PC-3 (cell line): ENCODE data around the gene EPHA10.

Source experiments
- CTCF ChIP-seq: fragments of 300-600 bp; sonication (generic); conservative IDR thresholded peaks from 2 replicates; pipeline ENCODE4 v1.5.1; 2017; ENCODE audit warnings: antibody characterized with exemption, low read depth, mild to moderate bottlenecking, low read length
- EZH2phosphoT487 ChIP-seq: fragments of 300-600 bp; sonication (generic); IDR thresholded peaks from 2 replicates; pipeline ENCODE4 v1.6.1; 2018; ENCODE audit warnings: mild to moderate bottlenecking, antibody characterized with exemption, low read length, borderline replicate concordance

GRCh38 chr1:37732111-37732780, 32.7 kb downstream of the EPHA10 start:
- TF ChIP-seq CTCF (no peak), EZH2phosphoT487 (no peak)
